GM21529 (cell line): ENCODE data around the gene ASGR1.

Experiments
- ATAC-seq: cut with Tn5 transposase; IDR thresholded peaks from one replicate; pipeline ENCODE4 v1.9.1; 2021; ENCODE audit not compliant: unreplicated experiment

The ASGR1 gene

GRCh38 chr17:7124923-7125322, 54.2 kb downstream of the ASGR1 start:
- no peak for ATAC-seq

- no peak for ATAC-seq
These were observed 55.3 kb downstream of the ASGR1 start for GRCh38 chr17:7123844-7124243.
